Astrocyte of the cerebellum (primary cell): ENCODE measurements around the gene SPHKAP.

Experiments used
- DNase-seq: peaks from one replicate; pipeline ENCODE4 v3.0.0-alpha.2; 2011; ENCODE audit warnings: low read depth
- H3K4me3 ChIP-seq: 2 replicates; pipeline ENCODE4 v1.5.1; 2011; ENCODE audit warnings: mild to moderate bottlenecking, low read depth, low read length, moderate library complexity
- CTCF ChIP-seq: IDR thresholded peaks from 2 replicates; pipeline ENCODE4 v1.5.1; 2012; ENCODE audit warnings: low read length, low read depth, moderate library complexity, mild to moderate bottlenecking; ENCODE audit errors: missing control alignments
- in situ Hi-C: cut with HindIII; loops from 2 replicates; pipeline ENCODE4 v1.10.0; 2017; ENCODE audit warnings: low sequenced_read_pairs

SPHKAP gene

GRCh38 chr2:228017784-228018183, 163.7 kb downstream of the SPHKAP start:
- in situ Hi-C loops, result no loop called here
- H3K4me3 ChIP-seq, result no peak overlapping the region
- no peak for DNase-seq
- no peak for TF ChIP-seq CTCF

- no peak overlapping the region for H3K4me3 ChIP-seq
- in situ Hi-C loops, result no loop called here
- TF ChIP-seq CTCF, result no peak
- DNase-seq, result no peak
Observed at GRCh38 chr2:228016402-228016801, 165.1 kb downstream of the SPHKAP start.

- no peak overlapping the region for H3K4me3 ChIP-seq
- TF ChIP-seq CTCF, result no peak
- no peak for DNase-seq
- in situ Hi-C loops, result no loop called here
Observed at GRCh38 chr2:228015741-228016140, 165.7 kb downstream of the SPHKAP start.

GRCh38 chr2:227996366-227996765, 185.1 kb downstream of the SPHKAP start:
- no peak for TF ChIP-seq CTCF
- H3K4me3 ChIP-seq, result no peak overlapping the region
- no peak for DNase-seq
- in situ Hi-C loops, result no loop called here

- in situ Hi-C loops, result no loop called here
- DNase-seq, result no peak
- no peak overlapping the region for H3K4me3 ChIP-seq
- no peak for TF ChIP-seq CTCF
Observed at GRCh38 chr2:227990937-227991336, 190.6 kb downstream of the SPHKAP start.

- DNase-seq, result no peak
- H3K4me3 ChIP-seq, result no peak overlapping the region
- TF ChIP-seq CTCF, result no peak
- in situ Hi-C loops, result no loop called here
Observed at GRCh38 chr2:227973241-227973640, 208.2 kb downstream of the SPHKAP start.
